DOHH2 (cell line): ENCODE data around the gene MAPK8IP2.
A peak's percentile ranks its signal among the peaks of the same experiment; 100 is the strongest.

Source experiments
- H3F3A ChIP-seq: fragments of 200-600 bp; sonication (generic), shearing (Covaris generic); 2 replicates; pipeline ENCODE4 v1.6.0; 2016; ENCODE audit warnings: antibody characterized with exemption, mild to moderate bottlenecking; ENCODE audit not compliant: control insufficient read depth, insufficient read depth
- H3K27ac ChIP-seq: fragments of 200-600 bp; sonication (generic); 2 replicates; pipeline ENCODE4 v1.5.1; 2014; ENCODE audit warnings: low read depth, mild to moderate bottlenecking, low read length, moderate library complexity
- H3K27me3 ChIP-seq: fragments of 200-600 bp; sonication (generic); 2 replicates; pipeline ENCODE4 v1.6.1; 2014; ENCODE audit warnings: mild to moderate bottlenecking, low read length, mixed read lengths; ENCODE audit not compliant: control insufficient read depth
- H3K36me3 ChIP-seq: fragments of 200-600 bp; sonication (generic); 2 replicates; pipeline ENCODE4 v1.6.1; 2014; ENCODE audit warnings: mild to moderate bottlenecking, low read length, moderate library complexity, mixed read lengths; ENCODE audit not compliant: control insufficient read depth
- H3K4me1 ChIP-seq: fragments of 200-600 bp; sonication (generic); 2 replicates; pipeline ENCODE4 v1.6.1; 2014; ENCODE audit warnings: mild to moderate bottlenecking, low read length, mixed read lengths; ENCODE audit not compliant: control insufficient read depth
- H3K4me2 ChIP-seq: fragments of 200-600 bp; sonication (generic); 2 replicates; pipeline ENCODE4 v1.6.0; 2014; ENCODE audit warnings: mild to moderate bottlenecking, low read length, moderate library complexity
- H3K4me3 ChIP-seq: fragments of 200-600 bp; sonication (generic); 2 replicates; pipeline ENCODE4 v1.5.1; 2014; ENCODE audit warnings: mild to moderate bottlenecking, low read length, mixed read lengths
- H3K79me2 ChIP-seq: fragments of 200-600 bp; sonication (generic); 2 replicates; pipeline ENCODE4 v1.6.1; 2014; ENCODE audit warnings: mild to moderate bottlenecking, low read length, mixed read lengths; ENCODE audit not compliant: control insufficient read depth
- H3K9me2 ChIP-seq: fragments of 200-600 bp; sonication (generic); replicated peaks from 2 replicates; pipeline ENCODE4 v1.6.1; 2014; ENCODE audit warnings: mild to moderate bottlenecking, low read length, mixed read lengths; ENCODE audit not compliant: control insufficient read depth
- H3K9me3 ChIP-seq: fragments of 200-600 bp; sonication (generic); 2 replicates; pipeline ENCODE4 v1.6.1; 2014; ENCODE audit warnings: antibody characterized with exemption, low read length, mixed read lengths; ENCODE audit not compliant: control insufficient read depth, insufficient read depth
- H4K20me1 ChIP-seq: fragments of 200-600 bp; sonication (generic); 2 replicates; pipeline ENCODE4 v1.6.0; 2014; ENCODE audit warnings: low read depth, mild to moderate bottlenecking, antibody characterized with exemption, low read length, moderate library complexity; ENCODE audit not compliant: control insufficient read depth, insufficient read depth
- CTCF ChIP-seq: fragments of 200-600 bp; sonication (generic); IDR thresholded peaks from one replicate; pipeline ENCODE4 v1.5.1; 2014; ENCODE audit warnings: antibody characterized with exemption, mild to moderate bottlenecking, low read depth, low read length; ENCODE audit not compliant: poor library complexity, severe bottlenecking
- EZH2phosphoT487 ChIP-seq: fragments of 200-600 bp; sonication (generic); IDR thresholded peaks from 2 replicates; pipeline ENCODE4 v1.6.1; 2017; ENCODE audit warnings: borderline replicate concordance, mild to moderate bottlenecking, antibody characterized with exemption, low read length, moderate library complexity, mixed read lengths

MAPK8IP2 gene

GRCh38 chr22:50600538-50600937, at the start of gene MAPK8IP2:
MAPK8IP2 (plus strand) TSS chr22:50600793; CDS start chr22:50600819, 26 bp downstream.
- no peak within 1 kb of the TSS for H3K27ac ChIP-seq
- H3K4me2 ChIP-seq, result peak within 1 kb of the TSS; percentile 17; the same call in 1 of the 2 replicates
- H3K27me3 ChIP-seq, result peaks cover 27% of the 10 kb centered on the region
- H3K36me3 ChIP-seq, result no peaks in the 10 kb centered on the region
- no peak for TF ChIP-seq CTCF
- TF ChIP-seq EZH2phosphoT487, result no peak
- H3F3A ChIP-seq, result 0 out of 2 replicates have a peak, but pooled peaks cover 6% of the 10 kb centered on the region
- no peaks in the 10 kb centered on the region for H4K20me1 ChIP-seq
- H3K4me3 ChIP-seq, result no peak within 1 kb of the TSS; the same call in 1 of the 2 replicates
- no peaks in the 10 kb centered on the region for H3K9me2 ChIP-seq
- no peaks in the 10 kb centered on the region for H3K9me3 ChIP-seq
- H3K79me2 ChIP-seq, result no peaks in the 10 kb centered on the region
- H3K4me1 ChIP-seq, result peaks cover 3% of the 10 kb centered on the region

GRCh38 chr22:50551160-50551752, 49.3 kb upstream of the MAPK8IP2 start:
- Histone ChIP-seq H3K79me2 (no peaks in the 10 kb centered on the region), H3K27me3 (peaks cover 3% of the 10 kb centered on the region; the same call in 1 of the 2 replicates), H3K4me1 (peaks cover 23% of the 10 kb centered on the region), H3K27ac (no peak overlapping the region), H3F3A (0 out of 2 replicates have a peak, but pooled peaks cover 3% of the 10 kb centered on the region), H3K4me3 (no peak overlapping the region), H3K36me3 (no peaks in the 10 kb centered on the region), H3K9me3 (no peaks in the 10 kb centered on the region), H3K4me2 (no peak overlapping the region), H3K9me2 (no peaks in the 10 kb centered on the region), H4K20me1 (no peaks in the 10 kb centered on the region)
- TF ChIP-seq EZH2phosphoT487 (no peak), CTCF (no peak)

- H3K79me2 ChIP-seq, result no peaks in the 10 kb centered on the region
- no peak overlapping the region for H3K4me3 ChIP-seq
- peaks cover 17% of the 10 kb centered on the region for H3K4me1 ChIP-seq
- H3K4me2 ChIP-seq, result no peak overlapping the region
- no peaks in the 10 kb centered on the region for H3K36me3 ChIP-seq
- H3K9me2 ChIP-seq, result no peaks in the 10 kb centered on the region
- no peaks in the 10 kb centered on the region for H3F3A ChIP-seq
- H3K9me3 ChIP-seq, result no peaks in the 10 kb centered on the region
- TF ChIP-seq EZH2phosphoT487, result no peak
- no peak for TF ChIP-seq CTCF
- H3K27me3 ChIP-seq, result peaks cover 4% of the 10 kb centered on the region; the same call in 1 of the 2 replicates
- no peak overlapping the region for H3K27ac ChIP-seq
- H4K20me1 ChIP-seq, result no peaks in the 10 kb centered on the region
These were observed 47.3 kb upstream of the MAPK8IP2 start for GRCh38 chr22:50553310-50553709.
